Measurements from ENCODE around the gene PPP1R16B.
A peak's percentile ranks its signal among the peaks of the same experiment; 100 is the strongest.
"Not testable (repeated sequence)": the region's sequence is repeated elsewhere in the genome, so short reads cannot be mapped to it uniquely, and the experiment has no call there.

The PPP1R16B gene

GRCh38 chr20:38935967-38936407, 130.5 kb downstream of the PPP1R16B start:
- DNase-seq (ENCODE audit: low read depth), result no peak

- no peak for DNase-seq (ENCODE audit: low read depth)
Observed at GRCh38 chr20:38937000-38937399, 131.5 kb downstream of the PPP1R16B start.

GRCh38 chr20:38937978-38938473, 132.5 kb downstream of the PPP1R16B start:
- no peak for DNase-seq (ENCODE audit: low read depth)

GRCh38 chr20:38939686-38940085, 134.2 kb downstream of the PPP1R16B start:
- no peak for DNase-seq (ENCODE audit: low read depth)

- DNase-seq (ENCODE audit: low read depth), result no peak
Observed at GRCh38 chr20:38940644-38941043, 135.1 kb downstream of the PPP1R16B start.

- DNase-seq (ENCODE audit: low read depth), result no peak
Observed at GRCh38 chr20:38941726-38942389, 136.4 kb downstream of the PPP1R16B start.

- no peak for DNase-seq (ENCODE audit: low read depth)
Observed at GRCh38 chr20:38945012-38945411, 139.5 kb downstream of the PPP1R16B start.

GRCh38 chr20:38946836-38947235, 141.3 kb downstream of the PPP1R16B start:
- no peak for DNase-seq (ENCODE audit: low read depth)

- no peak for DNase-seq (ENCODE audit: low read depth)
Observed at GRCh38 chr20:38947931-38948362, 142.4 kb downstream of the PPP1R16B start.

- DNase-seq (ENCODE audit: low read depth), result no peak
Observed at GRCh38 chr20:38950254-38950653, 144.8 kb downstream of the PPP1R16B start.

- DNase-seq (ENCODE audit: low read depth), result no peak
Observed at GRCh38 chr20:38951611-38952010, 146.1 kb downstream of the PPP1R16B start.

GRCh38 chr20:38952153-38952552, 146.7 kb downstream of the PPP1R16B start:
- no peak for DNase-seq (ENCODE audit: low read depth)

GRCh38 chr20:38953630-38954340, 148.3 kb downstream of the PPP1R16B start:
- DNase-seq (ENCODE audit: low read depth), result no peak

- DNase-seq (ENCODE audit: low read depth), result no peak
Observed at GRCh38 chr20:38957235-38957876, 151.9 kb downstream of the PPP1R16B start.

GRCh38 chr20:38957915-38958485, 152.5 kb downstream of the PPP1R16B start:
- no peak for DNase-seq (ENCODE audit: low read depth)

- not testable (repeated sequence) for DNase-seq (ENCODE audit: low read depth)
Observed at GRCh38 chr20:38960187-38960687, 154.7 kb downstream of the PPP1R16B start.

GRCh38 chr20:38961530-38962043, 156.1 kb downstream of the PPP1R16B start:
- DNase-seq (ENCODE audit: low read depth), result peak; percentile 3

GRCh38 chr20:38962044-38962927, 156.8 kb downstream of the PPP1R16B start, which contains the start of gene DHX35:
TSS of gene DHX35 (plus strand) at chr20:38962344. CDS start at chr20:38962368, 24 bp downstream.
- DNase-seq (ENCODE audit: low read depth), result peak; percentile 97

- DNase-seq (ENCODE audit: low read depth), result no peak
Observed at GRCh38 chr20:38962928-38963401, 157.5 kb downstream of the PPP1R16B start.

- DNase-seq (ENCODE audit: low read depth), result no peak
Observed at GRCh38 chr20:38963745-38964144, 158.2 kb downstream of the PPP1R16B start.

- DNase-seq (ENCODE audit: low read depth), result no peak
Observed at GRCh38 chr20:38965264-38965663, 159.8 kb downstream of the PPP1R16B start.
